ENCODE results near the gene FKBP15.
"Not testable (repeated sequence)": the region's sequence is repeated elsewhere in the genome, so short reads cannot be mapped to it uniquely, and the experiment has no call there.

FKBP15 gene

GRCh38 chr9:113237026-113237425 lies 15.9 kb upstream of the FKBP15 start:
- TF ChIP-seq CTCF (IDR thresholded peaks at IDR 0.05; ENCODE audit: low read depth, low read length, missing control alignments), result no peak
- in situ Hi-C loops (cut with HindIII; ENCODE audit: low sequenced_read_pairs), result no loop called here
- H3K4me3 ChIP-seq (ENCODE audit: low read depth, low read length), result no peak overlapping the region
- DNase-seq (ENCODE audit: low read depth), result no peak

DNA sequence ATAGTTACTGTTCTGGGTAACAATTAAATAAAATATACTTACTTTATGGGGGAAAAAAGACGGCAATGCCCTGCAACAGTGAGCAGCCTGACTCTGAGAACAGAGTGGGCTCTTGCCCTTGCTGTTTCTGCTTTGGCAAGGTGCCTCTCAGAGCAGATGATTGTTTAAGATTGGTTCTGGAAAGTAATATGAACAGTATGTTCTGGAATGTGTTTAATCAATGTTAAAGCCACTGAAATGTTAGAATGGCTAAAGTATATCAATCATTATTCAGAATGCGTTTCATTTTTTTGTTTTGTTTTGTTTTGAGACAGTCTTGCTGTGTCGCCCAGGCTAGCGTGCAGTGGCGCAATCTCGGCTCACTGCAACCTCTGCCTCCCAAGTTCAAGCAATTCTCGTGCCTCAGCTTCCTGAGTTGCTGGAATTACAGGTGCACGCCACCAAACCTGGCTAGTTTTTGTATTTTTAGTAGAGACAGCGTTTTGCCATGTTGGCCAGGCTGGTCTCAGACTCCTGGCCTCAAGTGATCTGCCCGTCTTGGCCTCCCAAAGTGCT lies 14.7 kb upstream of the FKBP15 start:
- in situ Hi-C loops (cut with HindIII; ENCODE audit: low sequenced_read_pairs); DNase-seq (ENCODE audit: low read depth); H3K4me3 ChIP-seq (ENCODE audit: low read depth, low read length): not testable (repeated sequence)

DNA sequence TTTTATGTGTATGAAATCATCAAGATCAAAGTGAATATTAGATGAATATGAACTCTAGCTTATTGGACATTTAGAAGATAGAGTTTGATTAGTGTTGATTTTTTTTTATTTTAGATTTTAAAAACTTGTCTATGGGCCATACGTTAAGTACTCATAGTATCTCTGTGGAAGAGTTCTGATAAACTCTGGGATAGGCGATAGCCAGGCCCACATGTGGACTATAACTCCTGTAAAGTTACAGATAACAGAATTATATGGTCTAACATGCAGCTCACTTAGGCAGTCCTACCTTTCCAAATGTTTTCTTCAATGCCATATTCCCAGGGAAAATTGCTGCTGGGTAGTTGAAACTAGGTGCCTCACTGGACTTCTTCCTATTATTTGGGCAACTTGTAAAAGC lies 10.6 kb upstream of the FKBP15 start:
- DNase-seq (ENCODE audit: low read depth), result no peak
- TF ChIP-seq CTCF (IDR thresholded peaks at IDR 0.05; ENCODE audit: low read depth, low read length, missing control alignments), result no peak
- no peak overlapping the region for H3K4me3 ChIP-seq (ENCODE audit: low read depth, low read length)
- in situ Hi-C loops (cut with HindIII; ENCODE audit: low sequenced_read_pairs), result no loop called here

DNA sequence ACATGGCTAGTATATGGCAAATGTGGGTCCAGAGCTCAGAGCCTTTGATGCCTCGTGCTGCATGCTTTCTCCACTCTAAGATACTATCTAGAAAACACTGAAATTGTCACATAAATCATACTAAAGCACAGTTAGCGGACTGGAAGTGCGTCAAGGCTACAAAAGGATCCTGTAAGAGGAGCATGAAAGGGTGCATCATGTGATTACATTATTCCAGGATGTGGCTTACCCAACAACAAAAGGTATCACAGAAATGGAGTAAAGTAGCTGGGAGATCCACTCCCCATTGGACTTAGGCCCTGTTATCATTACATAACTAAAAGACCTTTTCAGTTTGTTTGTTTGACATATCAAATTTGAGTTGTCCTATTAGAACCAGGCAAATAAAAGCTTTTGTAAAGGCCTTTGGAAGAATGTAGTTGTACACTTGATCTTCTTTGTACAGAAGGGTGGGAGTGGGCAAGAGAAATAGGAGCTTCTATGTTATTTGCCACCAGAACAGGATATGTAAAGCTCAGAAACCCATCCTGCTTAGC lies 7.1 kb upstream of the FKBP15 start:
- no peak for DNase-seq (ENCODE audit: low read depth)
- no peak for TF ChIP-seq CTCF (IDR thresholded peaks at IDR 0.05; ENCODE audit: low read depth, low read length, missing control alignments)
- in situ Hi-C loops (cut with HindIII; ENCODE audit: low sequenced_read_pairs), result no loop called here
- no peak overlapping the region for H3K4me3 ChIP-seq (ENCODE audit: low read depth, low read length)

DNA sequence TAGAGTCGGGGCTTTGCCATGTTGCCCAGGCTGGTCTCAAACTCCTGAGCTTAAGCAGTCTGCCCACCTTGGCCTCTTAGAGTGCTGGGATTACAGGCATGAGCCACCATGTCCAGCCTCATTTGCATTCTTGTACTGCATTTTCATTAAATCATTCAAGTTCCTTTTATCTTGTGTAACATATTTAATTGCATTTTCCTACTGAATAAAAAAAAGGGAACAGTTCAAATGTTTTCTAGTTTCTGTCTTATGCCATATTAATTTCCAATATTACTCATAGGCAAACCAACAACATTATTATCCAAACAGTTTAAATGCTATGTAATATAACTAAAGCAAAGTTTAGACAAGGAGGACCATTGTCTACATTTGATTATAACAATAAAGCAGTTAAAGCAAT lies 6.4 kb upstream of the FKBP15 start:
- DNase-seq (ENCODE audit: low read depth), result no peak
- in situ Hi-C loops (cut with HindIII; ENCODE audit: low sequenced_read_pairs), result no loop called here
- no peak for TF ChIP-seq CTCF (IDR thresholded peaks at IDR 0.05; ENCODE audit: low read depth, low read length, missing control alignments)
- no peak overlapping the region for H3K4me3 ChIP-seq (ENCODE audit: low read depth, low read length)

DNA sequence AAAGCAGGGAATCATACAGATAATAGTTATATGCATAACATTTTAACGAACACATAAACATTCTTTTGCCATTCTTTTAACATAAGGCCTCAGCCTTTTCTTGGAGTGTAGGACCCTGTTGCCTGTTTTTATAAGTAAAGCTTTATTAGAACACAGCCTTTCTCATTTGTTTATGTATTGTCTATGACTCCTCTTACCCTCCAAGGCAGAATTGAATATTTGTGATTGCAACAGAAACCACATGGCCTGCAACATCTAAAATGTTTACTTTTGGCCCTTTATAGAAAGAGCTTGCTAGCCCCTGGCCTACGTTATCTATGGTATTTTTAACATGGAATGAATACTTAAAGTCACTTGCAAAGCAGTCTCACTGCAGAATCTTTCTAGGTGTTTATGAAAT lies 2.9 kb upstream of the FKBP15 start:
- H3K4me3 ChIP-seq (ENCODE audit: low read depth, low read length), result no peak overlapping the region
- in situ Hi-C loops (cut with HindIII; ENCODE audit: low sequenced_read_pairs), result no loop called here
- no peak for TF ChIP-seq CTCF (IDR thresholded peaks at IDR 0.05; ENCODE audit: low read depth, low read length, missing control alignments)
- no peak for DNase-seq (ENCODE audit: low read depth)

- in situ Hi-C loops (cut with HindIII; ENCODE audit: low sequenced_read_pairs), result no loop called here
These were observed 1.4 kb upstream of the FKBP15 start for GRCh38 chr9:113222482-113222841.

More at GRCh38 chr9:113222482-113222841, 1.4 kb upstream of the FKBP15 start:
- H3K4me3 ChIP-seq (ENCODE audit: low read depth, low read length), result peak overlapping the region; percentile 89
- TF ChIP-seq CTCF (IDR thresholded peaks at IDR 0.05; ENCODE audit: low read depth, low read length, missing control alignments), result no peak
- DNase-seq (ENCODE audit: low read depth), result no peak
